ENCODE data around the gene LMBR1.
"Not testable (repeated sequence)": the region's sequence is repeated elsewhere in the genome, so short reads cannot be mapped to it uniquely, and the experiment has no call there.

Gene LMBR1

GRCh38 chr7:156892821-156893706, at the start of gene LMBR1:
Gene LMBR1 (minus strand): TSS chr7:156893183. CDS start chr7:156892993, 190 bp downstream.
- DNase-seq = peak; percentile 91

- DNase-seq = no peak
These were observed 49.7 kb upstream of the LMBR1 start for GRCh38 chr7:156942708-156943090.

GRCh38 chr7:156941393-156942182, 48.6 kb upstream of the LMBR1 start:
- DNase-seq = no peak

- DNase-seq = no peak
These were observed 47.6 kb upstream of the LMBR1 start for GRCh38 chr7:156940421-156941122.

- not testable (repeated sequence) for DNase-seq
These were observed 43.8 kb upstream of the LMBR1 start for GRCh38 chr7:156936766-156937165.

GRCh38 chr7:156935250-156935649, 42.3 kb upstream of the LMBR1 start:
- DNase-seq = no peak

- no peak for DNase-seq
These were observed 39.0 kb upstream of the LMBR1 start for GRCh38 chr7:156932006-156932405.

GRCh38 chr7:156929789-156930539, 37.0 kb upstream of the LMBR1 start:
- DNase-seq = no peak

- no peak for DNase-seq
These were observed 35.4 kb upstream of the LMBR1 start for GRCh38 chr7:156928406-156928747.

- DNase-seq = peak; percentile 67
These were observed 34.8 kb upstream of the LMBR1 start for GRCh38 chr7:156927571-156928405.

- not testable (repeated sequence) for DNase-seq
These were observed 32.8 kb upstream of the LMBR1 start for GRCh38 chr7:156925821-156926220.

- DNase-seq = not testable (repeated sequence)
These were observed 29.3 kb upstream of the LMBR1 start for GRCh38 chr7:156922304-156922703.

- DNase-seq = not testable (repeated sequence)
These were observed 27.7 kb upstream of the LMBR1 start for GRCh38 chr7:156920487-156921373.

- no peak for DNase-seq
These were observed 27.1 kb upstream of the LMBR1 start for GRCh38 chr7:156920076-156920475.

- DNase-seq = no peak
These were observed 26.2 kb upstream of the LMBR1 start for GRCh38 chr7:156919132-156919713.

- no peak for DNase-seq
These were observed 25.7 kb upstream of the LMBR1 start for GRCh38 chr7:156918635-156919034.

- not testable (repeated sequence) for DNase-seq
These were observed 16.7 kb upstream of the LMBR1 start for GRCh38 chr7:156909574-156910252.

- no peak for DNase-seq
These were observed 14.7 kb upstream of the LMBR1 start for GRCh38 chr7:156907656-156908055.

- no peak for DNase-seq
These were observed 13.2 kb upstream of the LMBR1 start for GRCh38 chr7:156906200-156906649.

Data from NCI-H1105 (cell line).